ENCODE results near the gene HRCT1. TPM values are rescaled to one million over a fixed set of nuclear protein-coding genes. Genes with fewer than 3 reads are reported as not detected.

HRCT1 gene
- total RNA-seq, 4 donors from 2014 or later, result 4.0 to 32.7 (median 17.0) TPM

DNA sequence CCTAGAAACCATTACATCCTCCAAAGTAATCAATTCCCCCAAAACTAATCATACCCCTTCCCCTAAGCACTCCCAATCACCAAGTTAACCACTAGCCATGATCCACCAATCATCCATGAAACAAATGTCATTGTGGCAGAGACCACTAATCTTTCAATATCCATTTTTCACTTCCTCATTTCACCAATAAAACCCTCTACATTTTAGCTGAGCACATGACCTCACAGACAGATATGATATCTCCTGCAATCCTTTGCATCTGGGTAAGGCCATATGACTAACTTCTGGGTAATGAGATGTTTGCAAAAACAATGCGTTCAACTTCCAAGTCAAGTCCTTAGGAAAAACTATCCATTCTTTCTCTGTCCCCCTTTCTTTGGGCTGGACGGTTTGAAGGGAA lies 31.2 kb downstream of the HRCT1 start:
- Histone ChIP-seq H3K36me3 (no peaks in the 10 kb centered on the region), H3K27ac (peak overlapping the region in 1 of 4 donors; percentile 60), H3K4me3 (no peak overlapping the region), H3K27me3 (no peaks in the 10 kb centered on the region), H3K4me1 (peaks cover 0 to 16% (median 0%) of the 10 kb centered on the region in 3 donors), H3K9me3 (no peaks in the 10 kb centered on the region)
- ATAC-seq, result no peak
- 94% methylated on average over 2 of the region's 2 CpGs; no CpG with 5 or more reads in 1 of the 2 donors for WGBS, 2 donors (ENCODE audit: low coverage in 1 of 2)
- TF ChIP-seq POLR2AphosphoS5 (IDR thresholded peaks at IDR 0.05) (no peak), POLR2A (IDR thresholded peaks at IDR 0.05) (no peak), EP300 (IDR thresholded peaks at IDR 0.05) (no peak), CTCF (IDR thresholded peaks at IDR 0.05) (no peak)

DNA sequence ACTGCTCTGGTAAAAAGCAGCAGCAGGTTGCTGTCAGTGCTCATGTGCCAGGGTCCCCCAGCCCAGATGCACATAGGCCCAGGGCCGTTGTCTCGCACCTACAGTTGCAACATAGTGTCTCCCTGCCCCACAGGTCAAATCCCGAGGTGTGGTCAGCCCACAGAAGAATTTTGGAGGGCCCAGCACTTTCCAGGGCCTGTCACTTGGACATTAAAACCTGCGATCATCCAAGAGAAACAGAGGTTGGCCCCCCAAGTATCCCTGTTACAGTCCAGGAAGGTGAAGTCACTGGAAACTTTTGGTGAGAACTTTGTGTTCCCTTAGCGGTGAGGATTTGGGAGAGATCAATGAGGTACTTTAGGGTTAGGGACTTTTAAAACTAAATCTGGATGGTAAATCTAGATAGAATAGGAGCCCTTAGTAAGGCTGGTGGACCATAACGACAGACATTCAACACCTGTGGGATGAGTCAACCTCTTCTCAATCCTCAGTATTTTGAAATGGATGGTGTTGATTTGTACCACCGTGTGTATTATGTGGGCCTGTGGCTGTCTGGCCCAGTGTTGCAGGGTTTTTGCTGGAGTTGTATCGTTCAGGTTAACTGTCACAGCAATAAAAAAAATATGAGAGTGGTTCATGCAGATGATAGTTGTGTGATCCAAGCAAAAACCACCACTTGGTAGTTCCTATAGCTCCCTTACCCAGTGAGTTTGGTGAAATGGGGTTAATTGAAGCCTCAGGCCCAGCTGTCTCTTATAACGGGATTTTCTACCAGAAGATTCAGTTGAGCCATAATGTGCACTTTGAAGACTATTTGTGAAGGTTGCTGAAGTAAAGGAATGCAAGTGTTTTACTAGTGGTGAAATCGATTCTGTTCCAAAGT lies 32.7 kb downstream of the HRCT1 start:
- H3K36me3 ChIP-seq, result no peaks in the 10 kb centered on the region
- H3K4me3 ChIP-seq, result no peak overlapping the region
- no peak for TF ChIP-seq POLR2A (IDR thresholded peaks at IDR 0.05)
- TF ChIP-seq CTCF (IDR thresholded peaks at IDR 0.05), result no peak
- TF ChIP-seq POLR2AphosphoS5 (IDR thresholded peaks at IDR 0.05), result no peak
- no peak for TF ChIP-seq EP300 (IDR thresholded peaks at IDR 0.05)
- H3K27me3 ChIP-seq, result no peaks in the 10 kb centered on the region
- no peaks in the 10 kb centered on the region for H3K9me3 ChIP-seq
- peaks cover 0 to 16% (median 0%) of the 10 kb centered on the region in 3 donors for H3K4me1 ChIP-seq
- 85% methylated on average over 7 to 8 of the region's 10 CpGs for WGBS, 2 donors (ENCODE audit: low coverage in 1 of 2)
- no peak for ATAC-seq
- no peak overlapping the region for H3K27ac ChIP-seq

DNA sequence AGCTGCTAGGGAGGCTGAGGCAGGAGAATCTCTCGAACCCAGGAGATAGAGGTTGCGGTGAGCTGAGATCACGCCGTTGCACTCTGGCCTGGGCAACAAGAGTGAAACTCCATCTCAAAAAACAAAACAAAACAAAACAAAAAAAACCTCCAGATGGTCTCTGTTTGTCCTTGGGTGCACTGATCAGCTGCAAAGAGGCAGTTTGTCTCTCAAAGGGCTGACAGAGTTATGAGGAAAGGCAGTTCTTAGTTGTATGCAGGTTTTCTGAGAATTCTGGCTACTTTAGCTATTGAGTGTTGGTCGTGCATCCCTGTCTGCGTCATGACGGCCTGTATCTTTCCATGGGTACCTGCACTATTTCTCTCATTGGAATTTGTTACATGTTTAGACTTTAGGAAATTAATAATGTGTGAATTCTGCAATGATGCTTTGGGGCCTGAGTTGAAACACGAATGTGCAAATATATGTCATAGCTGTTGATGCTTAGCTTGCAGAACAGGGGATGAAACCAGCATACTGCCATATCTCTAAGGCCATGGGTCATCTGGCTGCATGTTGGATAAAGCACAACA lies 33.8 kb downstream of the HRCT1 start:
- no peak for ATAC-seq
- H3K4me1 ChIP-seq, result peaks cover 0 to 16% (median 0%) of the 10 kb centered on the region in 3 donors
- H3K4me3 ChIP-seq, result no peak overlapping the region
- no peaks in the 10 kb centered on the region for H3K9me3 ChIP-seq
- WGBS, 2 donors (ENCODE audit: low coverage in 1 of 2), result 71 to 92% methylated on average over 3 to 8 of the region's 8 CpGs
- no peak for TF ChIP-seq CTCF (IDR thresholded peaks at IDR 0.05)
- TF ChIP-seq EP300 (IDR thresholded peaks at IDR 0.05), result no peak
- TF ChIP-seq POLR2AphosphoS5 (IDR thresholded peaks at IDR 0.05), result no peak
- TF ChIP-seq POLR2A (IDR thresholded peaks at IDR 0.05), result no peak
- no peaks in the 10 kb centered on the region for H3K27me3 ChIP-seq
- H3K36me3 ChIP-seq, result no peaks in the 10 kb centered on the region
- no peak overlapping the region for H3K27ac ChIP-seq

DNA sequence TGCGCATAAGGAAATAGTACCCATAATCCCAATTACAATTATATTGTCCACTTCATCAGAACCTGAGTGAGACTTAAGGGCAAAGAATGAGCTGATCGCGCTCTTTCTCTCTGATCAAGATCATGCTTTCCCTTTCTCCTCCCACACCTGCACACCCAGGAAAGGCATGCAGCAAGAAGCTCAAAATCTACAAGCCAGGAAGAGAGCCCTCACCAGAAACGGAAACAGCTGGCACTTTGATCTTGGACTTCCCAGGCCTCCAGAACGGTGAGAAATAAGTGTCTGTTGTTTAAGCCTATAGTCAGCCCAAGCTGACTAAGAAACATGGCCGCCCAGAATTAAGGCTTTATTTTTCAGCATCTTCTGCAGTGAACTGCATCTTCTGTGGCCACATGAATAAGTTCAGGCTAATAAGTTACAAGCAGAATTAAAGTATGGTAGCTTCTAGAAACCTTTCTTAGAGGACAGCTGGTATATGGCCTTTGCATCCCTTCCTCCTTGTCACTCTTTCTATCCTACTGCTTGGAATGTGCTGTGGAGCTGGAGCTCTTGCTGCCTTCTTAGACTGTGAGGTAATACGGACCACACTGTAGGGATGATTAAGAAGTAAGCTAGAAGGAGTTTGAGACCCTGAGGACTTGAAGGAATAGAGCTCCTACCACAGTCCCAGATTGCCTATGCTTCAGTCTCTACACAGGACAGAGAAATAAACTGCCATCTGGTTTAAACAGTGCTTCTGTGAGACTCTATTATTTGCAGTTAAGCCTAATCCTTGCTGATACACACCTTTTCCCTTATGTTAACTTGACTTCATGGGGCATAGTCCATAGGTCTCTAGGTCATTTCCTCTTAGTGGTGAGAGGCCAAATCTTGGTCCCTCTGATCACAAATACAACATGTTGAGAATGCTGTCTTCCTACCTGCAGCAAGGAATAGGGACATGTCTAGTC lies 34.7 kb downstream of the HRCT1 start:
- H3K27me3 ChIP-seq, result no peaks in the 10 kb centered on the region
- TF ChIP-seq EP300 (IDR thresholded peaks at IDR 0.05) (no peak), CTCF (IDR thresholded peaks at IDR 0.05) (no peak), POLR2AphosphoS5 (IDR thresholded peaks at IDR 0.05) (no peak), POLR2A (IDR thresholded peaks at IDR 0.05) (no peak)
- H3K4me3 ChIP-seq, result no peak overlapping the region
- no peak for ATAC-seq
- no peaks in the 10 kb centered on the region for H3K9me3 ChIP-seq
- peaks cover 0 to 20% (median 4%) of the 10 kb centered on the region in 3 donors for H3K4me1 ChIP-seq
- WGBS, 2 donors (ENCODE audit: low coverage in 1 of 2), result 78 to 82% methylated on average over 7 of the region's 7 CpGs
- H3K36me3 ChIP-seq, result no peaks in the 10 kb centered on the region
- no peak overlapping the region for H3K27ac ChIP-seq

Data from gastroesophageal sphincter (tissue), 4 donors.